Activated CD4-positive, alpha-beta T cell treated with anti-CD3 and anti-CD28 coated beads, Interleukin-2, amount 50 U/mL, for 1 hour (primary cell): Measurements from ENCODE around the gene CBL.
"Not testable (repeated sequence)": the region's sequence is repeated elsewhere in the genome, so short reads cannot be mapped to it uniquely, and the experiment has no call there.

Experiments used
- DNase-seq: peaks from one replicate; pipeline ENCODE4 v3.0.0-alpha.2; 2020

CBL gene

GRCh38 chr11:119205574-119206510, at the start of gene CBL:
Gene CBL, plus strand, starts transcription at chr11:119206339. Its CDS starts 79 bp downstream, at chr11:119206418.
- peak; percentile 98 for DNase-seq

GRCh38 chr11:119156496-119156895, 49.6 kb upstream of the CBL start:
- no peak for DNase-seq

- DNase-seq, result no peak
Observed at GRCh38 chr11:119157063-119157462, 49.1 kb upstream of the CBL start.

- no peak for DNase-seq
Observed at GRCh38 chr11:119158467-119158866, 47.7 kb upstream of the CBL start.

GRCh38 chr11:119160151-119160550, 46.0 kb upstream of the CBL start:
- DNase-seq, result no peak

GRCh38 chr11:119161871-119162270, 44.3 kb upstream of the CBL start:
- DNase-seq, result no peak

- DNase-seq, result no peak
Observed at GRCh38 chr11:119166368-119167076, 39.6 kb upstream of the CBL start.

- not testable (repeated sequence) for DNase-seq
Observed at GRCh38 chr11:119167077-119167458, 39.1 kb upstream of the CBL start.

- no peak for DNase-seq
Observed at GRCh38 chr11:119167933-119168332, 38.2 kb upstream of the CBL start.

- peak; percentile 80 for DNase-seq
Observed at GRCh38 chr11:119168471-119169281, 37.5 kb upstream of the CBL start, which contains the start of gene NLRX1. Gene NLRX1, plus strand, starts transcription at chr11:119168725. Its CDS starts 2,679 bp downstream, at chr11:119171404.

GRCh38 chr11:119169282-119169719, 36.8 kb upstream of the CBL start:
- peak; percentile 16 for DNase-seq

- DNase-seq, result no peak
Observed at GRCh38 chr11:119172513-119172912, 33.6 kb upstream of the CBL start.

- no peak for DNase-seq
Observed at GRCh38 chr11:119173453-119173852, 32.7 kb upstream of the CBL start.

- no peak for DNase-seq
Observed at GRCh38 chr11:119175493-119176077, 30.6 kb upstream of the CBL start.

- DNase-seq, result no peak
Observed at GRCh38 chr11:119178166-119178680, 27.9 kb upstream of the CBL start.

- no peak for DNase-seq
Observed at GRCh38 chr11:119179342-119179741, 26.8 kb upstream of the CBL start.

GRCh38 chr11:119179983-119180382, 26.2 kb upstream of the CBL start:
- DNase-seq, result no peak

GRCh38 chr11:119180729-119181676, 25.1 kb upstream of the CBL start:
- no peak for DNase-seq

- no peak for DNase-seq
Observed at GRCh38 chr11:119181677-119182412, 24.3 kb upstream of the CBL start.

GRCh38 chr11:119184399-119184798, 21.7 kb upstream of the CBL start:
- not testable (repeated sequence) for DNase-seq
